Stimulated activated CD8-positive, alpha-beta memory T cell treated with anti-CD3 and anti-CD28 coated beads, Interleukin-15, amount 100 ng/mL, for 48 hours (primary cell): ENCODE measurements around the gene SALL4.
"Not testable (repeated sequence)": the region's sequence is repeated elsewhere in the genome, so short reads cannot be mapped to it uniquely, and the experiment has no call there.

Experiments
- DNase-seq, 2 donors: peaks; one replicate each; pipeline ENCODE4 v3.0.0-alpha.2; 2020; ENCODE audit warnings: low read depth in 2 of 2

Gene SALL4

GRCh38 chr20:51738261-51738660, 64.1 kb downstream of the SALL4 start:
- DNase-seq, result not testable (repeated sequence)

GRCh38 chr20:51736947-51737346, 65.4 kb downstream of the SALL4 start:
- no peak for DNase-seq

DNA sequence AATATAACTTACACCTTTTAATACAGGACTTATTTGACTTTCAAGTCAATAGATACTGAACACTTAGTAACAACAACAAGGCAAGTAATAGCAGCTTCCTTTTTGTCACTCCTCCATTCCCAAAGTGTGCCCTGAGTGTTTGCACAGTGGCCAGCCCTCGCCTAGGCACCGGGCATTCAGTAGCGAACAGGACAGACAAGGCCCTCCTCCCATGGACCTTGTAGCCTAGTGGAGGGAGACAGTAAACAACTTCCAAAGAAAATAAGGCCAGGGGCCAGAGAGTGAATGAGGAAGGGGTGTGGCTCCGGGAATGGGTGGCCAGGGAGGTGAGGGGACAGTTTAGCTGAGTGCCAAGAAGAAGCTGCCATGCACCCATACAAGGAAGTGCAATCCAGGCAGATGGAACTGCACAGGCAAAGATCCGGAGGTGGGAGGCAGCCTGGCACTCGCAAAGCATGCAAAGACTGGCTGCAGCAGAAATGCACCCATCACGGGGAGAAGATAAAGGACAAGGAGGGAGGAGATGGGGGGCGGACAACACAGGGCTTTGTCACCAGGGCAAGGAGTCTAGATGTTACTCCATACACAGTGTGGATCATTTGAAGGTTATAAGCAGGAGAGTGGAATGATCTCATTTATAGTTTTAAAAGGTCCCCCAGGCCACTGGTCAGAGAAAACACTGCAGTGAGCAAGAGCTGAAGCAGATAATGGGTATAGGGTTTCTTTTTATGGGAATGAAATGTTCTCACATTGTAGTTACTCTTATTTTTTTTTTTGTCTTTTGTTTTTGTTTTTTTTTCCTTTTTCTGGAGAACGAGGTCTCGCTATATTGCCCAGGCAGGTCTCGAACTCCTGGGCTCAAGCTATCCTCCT, 66.4 kb downstream of the SALL4 start:
- DNase-seq, result no peak

GRCh38 chr20:51734876-51735720, 67.2 kb downstream of the SALL4 start:
- DNase-seq, result no peak

- DNase-seq, result no peak
These were observed 69.3 kb downstream of the SALL4 start for GRCh38 chr20:51733070-51733469.
